Measurements from ENCODE around the gene SPZ1.

DNA sequence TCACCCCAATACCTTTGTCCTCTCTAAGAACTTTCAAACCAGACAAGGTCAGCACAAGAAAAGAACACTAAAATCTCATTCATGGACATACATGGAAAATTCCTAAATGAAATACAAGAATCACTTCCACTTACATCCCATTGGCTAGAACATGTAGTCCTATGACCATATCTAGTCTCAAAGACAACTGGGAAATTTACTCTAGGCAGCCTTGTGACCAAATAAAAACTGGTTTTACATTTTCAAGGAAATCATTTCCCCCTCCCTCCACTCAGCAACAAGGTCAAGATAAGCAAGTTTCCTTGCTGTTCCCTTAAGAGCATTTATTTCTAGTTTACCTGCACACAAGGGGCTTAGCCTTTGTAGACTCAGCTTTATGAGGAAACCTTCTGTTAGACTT, 43.6 kb upstream of the SPZ1 start:
- TF ChIP-seq CTCF (IDR thresholded peaks at IDR 0.05) (no peak), POLR2A (IDR thresholded peaks at IDR 0.05) (no peak), POLR2AphosphoS5 (IDR thresholded peaks at IDR 0.05) (no peak)
